HepG2 (cell line): ENCODE results near the gene EIF2S2. TPM values are rescaled to one million over a fixed set of nuclear protein-coding genes. Genes with fewer than 3 reads are reported as not detected.

ENCODE experiments used
- ATAC-seq: fragments of 200-7000 bp; cut with Tn5 transposase; 3 replicates; pipeline ENCODE4 v1.9.1; 2020; ENCODE audit warnings: mild to moderate bottlenecking, moderate library complexity
- BruUV-seq: library from RNA; stranded (reverse); fragments of 400-500 nt; replicated peaks from 2 replicates; lab custom pipeline; 2021; lab: Mats Ljungman, UMichigan
- CTCF ChIA-PET: fragments of 300-600 bp; formaldehyde crosslinking; extraction: SDS; loops from one replicate; lab custom pipeline; 2021; ENCODE audit warnings: low total read pairs, inconsistent platforms, low intra/inter-chr PET ratio; lab: Yijun Ruan, JAX
- POLR2A ChIA-PET: fragments of 350-600 bp; sonication (Branson Sonifier 250); formaldehyde crosslinking; loops from one replicate; lab custom pipeline; 2020; ENCODE audit warnings: antibody characterized with exemption, inconsistent platforms; lab: Yijun Ruan, JAX
- DNase-seq: peaks from one replicate; pipeline ENCODE4 v3.0.0-alpha.2; 2015; ENCODE audit warnings: low spot score
- FAIRE-seq: peaks from 3 replicates; lab custom pipeline; 2011; peaks lifted over from hg19 to GRCh38; lab: Jason Lieb, UNC
- H2AFZ ChIP-seq: one replicate; pipeline ENCODE4 v1.6.1; 2011; ENCODE audit warnings: low read length, inconsistent platforms
- H3K27ac ChIP-seq: fragments of 300-600 bp; 3 replicates; pipeline ENCODE4 v1.8.0; 2011; ENCODE audit warnings: mixed run types, mild to moderate bottlenecking, mixed read lengths, low read length, inconsistent platforms; ENCODE audit not compliant: insufficient read depth; ENCODE audit errors: extremely low read length
- H3K27me3 ChIP-seq, 2 experiments: fragments of 200-600 bp in 1 of 2; 2 replicates in 1 of 2; 3 replicates in 1 of 2; pipeline versions ENCODE4 v1.6.0 to v1.8.0; 2011; ENCODE audit warnings: low read length in 2 of 2, mild to moderate bottlenecking in 2 of 2, moderate library complexity in 2 of 2, inconsistent platforms in 1 of 2; ENCODE audit not compliant: insufficient read depth in 2 of 2, control insufficient read depth in 1 of 2
- H3K36me3 ChIP-seq, 2 experiments: fragments of 200-600 bp in 1 of 2; replicated peaks in 1 of 2; 2 replicates in 1 of 2; 3 replicates in 1 of 2; pipeline versions ENCODE4 v1.5.1 to v1.8.0; 2011; ENCODE audit warnings: low read length in 2 of 2, inconsistent platforms in 1 of 2; ENCODE audit not compliant: insufficient read depth in 2 of 2, control insufficient read depth in 1 of 2
- H3K4me1 ChIP-seq: 2 replicates; pipeline ENCODE4 v1.5.1; 2012; ENCODE audit warnings: low read length, inconsistent platforms; ENCODE audit not compliant: insufficient read depth
- H3K4me2 ChIP-seq: 2 replicates; pipeline ENCODE4 v1.6.0; 2011; ENCODE audit warnings: low read depth, low read length, inconsistent platforms
- H3K4me3 ChIP-seq, 3 experiments: fragments of 200-600 bp in 1 of 3; sonication (generic), shearing (Covaris generic) in 1 of 3; replicated peaks in 1 of 3; 2 replicates each; pipeline ENCODE4 v1.5.1; 2011 to 2016; ENCODE audit warnings: low read length in 3 of 3, inconsistent platforms in 2 of 3, low read depth in 2 of 3, mild to moderate bottlenecking in 2 of 3, control low read depth in 1 of 3, mixed read lengths in 1 of 3; ENCODE audit not compliant: insufficient read depth in 1 of 3
- H3K79me2 ChIP-seq: one replicate; pipeline ENCODE4 v1.6.1; 2011; ENCODE audit warnings: low read length, inconsistent platforms; ENCODE audit not compliant: insufficient read depth
- H3K9ac ChIP-seq: 2 replicates; pipeline ENCODE4 v1.6.0; 2011; ENCODE audit warnings: mild to moderate bottlenecking, low read depth, low read length, inconsistent platforms; ENCODE audit not compliant: insufficient read depth
- H3K9me3 ChIP-seq: 2 replicates; pipeline ENCODE4 v1.5.1; 2012; ENCODE audit warnings: mild to moderate bottlenecking, low read length
- H4K20me1 ChIP-seq: 2 replicates; pipeline ENCODE4 v1.6.0; 2011; ENCODE audit warnings: inconsistent platforms, mild to moderate bottlenecking, low read length, moderate library complexity; ENCODE audit not compliant: insufficient read depth
- BCL6 ChIP-seq: IDR thresholded peaks from 2 replicates; pipeline ENCODE4 v1.6.1; 2016; ENCODE audit warnings: missing genetic modification reagents, missing compliant biosample characterization
- CEBPG ChIP-seq: IDR thresholded peaks from 2 replicates; pipeline ENCODE4 v1.6.1; 2016
- CHD4 ChIP-seq: fragments of 200-600 bp; sonication (generic); IDR thresholded peaks from 2 replicates; pipeline ENCODE4 v1.7.0; 2017; ENCODE audit warnings: mild to moderate bottlenecking, low read length, borderline replicate concordance
- CREM ChIP-seq, 2 experiments: sonication (generic) in 1 of 2; formaldehyde crosslinking in 1 of 2; IDR thresholded peaks; 2 replicates each; pipeline versions ENCODE4 v1.4.0 to v1.6.1; 2016 to 2020; ENCODE audit warnings: antibody characterized with exemption in 1 of 2, mild to moderate bottlenecking in 1 of 2, missing genetic modification reagents in 1 of 2
- EP300 ChIP-seq, 3 experiments: sonication (generic) in 1 of 3; formaldehyde crosslinking in 1 of 3; IDR thresholded peaks; 2 replicates each; pipeline versions ENCODE4 v1.5.1 to v1.6.1; 2011 to 2020; ENCODE audit warnings: low read depth in 2 of 3, low read length in 2 of 3, borderline replicate concordance in 1 of 3, improper control_type of control experiment in 1 of 3, mild to moderate bottlenecking in 1 of 3, missing genetic modification reagents in 1 of 3, moderate library complexity in 1 of 3
- FOXA3 ChIP-seq: IDR thresholded peaks from 2 replicates; pipeline ENCODE4 v1.6.1; 2016; ENCODE audit warnings: missing genetic modification reagents, missing compliant biosample characterization
- GFI1 ChIP-seq: sonication (generic); formaldehyde crosslinking; IDR thresholded peaks from 2 replicates; pipeline ENCODE4 v1.5.0; 2020; ENCODE audit warnings: missing genetic modification reagents, mild to moderate bottlenecking, borderline replicate concordance
- HCFC1 ChIP-seq: fragments of 150-350 bp; IDR thresholded peaks from 2 replicates; pipeline ENCODE4 v1.6.1; 2014; ENCODE audit warnings: low read depth, low read length
- HDAC2 ChIP-seq: sonication (generic); formaldehyde crosslinking; IDR thresholded peaks from 2 replicates; pipeline ENCODE4 v1.4.0; 2020; ENCODE audit warnings: missing genetic modification reagents
- HOXA3 ChIP-seq: sonication (generic); formaldehyde crosslinking; IDR thresholded peaks from 2 replicates; pipeline ENCODE4 v1.5.0; 2020; ENCODE audit warnings: missing genetic modification reagents
- LCORL ChIP-seq, 2 experiments: fragments of 450-650 bp in 1 of 2; sonication (generic) in 1 of 2; formaldehyde crosslinking in 1 of 2; IDR thresholded peaks; 2 replicates each; pipeline versions ENCODE4 v1.5.0 to v1.6.1; 2017 to 2020; ENCODE audit warnings: antibody characterized with exemption in 1 of 2, missing genetic modification reagents in 1 of 2
- TFAP4 ChIP-seq: sonication (generic); IDR thresholded peaks from 2 replicates; pipeline ENCODE4 v1.6.1; 2016; ENCODE audit warnings: low read depth, borderline replicate concordance
- ZBED4 ChIP-seq: sonication (generic); formaldehyde crosslinking; IDR thresholded peaks from 2 replicates; pipeline ENCODE4 v1.4.0; 2020; ENCODE audit warnings: missing genetic modification reagents, borderline replicate concordance
- ZNF12 ChIP-seq: sonication (generic); formaldehyde crosslinking; IDR thresholded peaks from 2 replicates; pipeline ENCODE4 v1.5.0; 2020; ENCODE audit warnings: missing genetic modification reagents
- ZNF232 ChIP-seq: sonication (generic); formaldehyde crosslinking; IDR thresholded peaks from 2 replicates; pipeline ENCODE4 v1.4.0; 2020; ENCODE audit warnings: missing genetic modification reagents, borderline replicate concordance
- ZNF501 ChIP-seq: sonication (generic); formaldehyde crosslinking; IDR thresholded peaks from 2 replicates; pipeline ENCODE4 v1.5.1; 2020; ENCODE audit warnings: mild to moderate bottlenecking, moderate library complexity, missing genetic modification reagents
- ZNF569 ChIP-seq: sonication (generic); formaldehyde crosslinking; IDR thresholded peaks from 2 replicates; pipeline ENCODE4 v1.5.0; 2020; ENCODE audit warnings: mild to moderate bottlenecking, missing genetic modification reagents, moderate library complexity, borderline replicate concordance
- ZNF629 ChIP-seq: sonication (generic); formaldehyde crosslinking; conservative IDR thresholded peaks from 2 replicates; pipeline ENCODE4 v1.5.0; 2020; ENCODE audit warnings: missing genetic modification reagents
- WGBS: methylation state at CpG from one replicate; pipeline ENCODE4 v1.1.6; 2017; ENCODE audit warnings: low lambda C conversion rate; 5-methylcytosine and 5-hydroxymethylcytosine counted together
- in situ Hi-C: cut with HindIII; loops from 2 replicates; pipeline ENCODE4 v1.10.0; 2017; ENCODE audit warnings: low pct_unique_long_range_greater_than_20kb; ENCODE audit not compliant: extremely low pct_ligation_motif_present
- intact Hi-C: fragments of 100-400 bp; cut with micrococcal nuclease; formaldehyde crosslinking; loops from one replicate; pipeline ENCODE4 v1.10.0; 2022; ENCODE audit not compliant: unreplicated experiment
- polyA plus RNA-seq, 8 experiments: library from polyadenylated mRNA; depleted of rRNA in 3 of 8; stranded (reverse) in 7 of 8; unstranded in 1 of 8; fragments of >200 nt; fragmentation: Illumina TruSeq in 4 of 8; extraction: Trizol in 4 of 8; gene quantifications; 2 replicates each; pipeline versions ENCODE4 v1.2.1 to v1.2.3, GENCODE V29; 2011 to 2016; ENCODE audit warnings: low read depth in 4 of 8, missing spikeins in 1 of 8, mixed read lengths in 1 of 8; ENCODE audit not compliant: insufficient read depth in 1 of 8
- total RNA-seq, 5 experiments: library from RNA; depleted of rRNA; stranded (reverse); fragments of >200 nt; fragmentation: Illumina TruSeq; extraction: Trizol; gene quantifications; 2 replicates each; pipeline ENCODE4 v1.2.3, GENCODE V29; 2016; ENCODE audit warnings: low read depth in 1 of 5

Gene EIF2S2
- total and polyA plus RNA-seq, 2 of the 13 experiments (the other 11 are each of a cell fraction or from before 2014, with no cell fraction given), result 126 to 213 TPM

- Histone ChIP-seq H3K36me3 (peaks cover 6 to 36% of the 10 kb centered on the region in 2 experiments), H3K27ac (peak overlapping the region; percentile 26), H3K9ac (no peak overlapping the region), H3K27me3 (no peaks in the 10 kb centered on the region), H4K20me1 (peaks cover 64% of the 10 kb centered on the region), H2AFZ (no peak overlapping the region), H3K4me3 (no peak overlapping the region), H3K79me2 (peaks cover 93% of the 10 kb centered on the region), H3K4me1 (peaks cover 56% of the 10 kb centered on the region), H3K4me2 (peak overlapping the region; percentile 23; the same call in 1 of the 2 replicates), H3K9me3 (no peaks in the 10 kb centered on the region)
- CTCF ChIA-PET, result no interaction called here
- DNase-seq (peak; percentile 73), ATAC-seq (peak; percentile 60), FAIRE-seq (no peak)
- intact Hi-C loops (no loop called here), in situ Hi-C loops (no loop called here)
- BruUV-seq, result no TSS peak
- 10% methylated on average over 2 of the region's 2 CpGs for WGBS
- POLR2A ChIA-PET, result interaction anchor here (1.0 to 2.3 kb wide), 2 partner anchors 52 to 67 kb away, joined by 4 to 7 read pairs; partner anchors contain the start of genes EIF2S2 and RALY
- TF ChIP-seq ZNF501 (CRISPR knock-in tag) (0 out of 2 replicates have a peak, but pooled peaks have one; percentile 37), EP300 (IDR thresholded peaks at IDR 0.05; ENCODE audit: low read depth in 2 of 2, low read length in 2 of 2) (peak in 1 of 2 experiments; percentile 47; a peak in 1 of 4 replicates), EP300 (CRISPR knock-in tag; IDR thresholded peaks at IDR 0.05; ENCODE audit: borderline replicate concordance) (0 out of 2 replicates have a peak, but pooled peaks have one; percentile 27), TFAP4 (peak; percentile 33; the same call in 1 of the 2 replicates), CEBPG (CRISPR knock-in tag) (peak; percentile 43; the same call in 1 of the 2 replicates), FOXA3 (CRISPR knock-in tag) (0 out of 2 replicates have a peak, but pooled peaks have one; percentile 5), ZNF629 (CRISPR knock-in tag) (0 out of 2 replicates have a peak, but pooled peaks have one; percentile 4), CHD4 (0 out of 2 replicates have a peak, but pooled peaks have one; percentile 34), HOXA3 (peak; percentile 30; the same call in 1 of the 2 replicates), BCL6 (0 out of 2 replicates have a peak, but pooled peaks have one; percentile 29), CREM (IDR thresholded peaks at IDR 0.05) (0 out of 2 replicates have a peak, but pooled peaks have one; percentile 12), CREM (CRISPR knock-in tag; IDR thresholded peaks at IDR 0.05) (no peak), ZNF569 (CRISPR knock-in tag) (no peak), ZNF232 (CRISPR knock-in tag) (no peak), ZBED4 (CRISPR knock-in tag) (0 out of 2 replicates have a peak, but pooled peaks have one; percentile 47), GFI1 (CRISPR knock-in tag) (no peak), HCFC1 (no peak), LCORL (IDR thresholded peaks at IDR 0.05) (peak; percentile 67), LCORL (CRISPR knock-in tag; IDR thresholded peaks at IDR 0.05) (no peak), ZNF12 (CRISPR knock-in tag) (peak; percentile 90), HDAC2 (CRISPR knock-in tag) (peak; percentile 21; the same call in 1 of the 2 replicates)
Measured at GRCh38 chr20:34045294-34045693, 66.7 kb downstream of the EIF2S2 start.
